Medulla oblongata (tissue), 1 donor: ENCODE measurements around the gene KCNE1.
"Not testable (repeated sequence)": the region's sequence is repeated elsewhere in the genome, so short reads cannot be mapped to it uniquely, and the experiment has no call there.

Experiments
- DNase-seq: peaks from one replicate; pipeline ENCODE4 v3.0.0-alpha.2; 2015; ENCODE audit errors: extremely low spot score

The KCNE1 gene

GRCh38 chr21:34511181-34511580 lies 829 bp downstream of the KCNE1 start:
- DNase-seq = no peak

GRCh38 chr21:34510148-34511142 lies 1.6 kb downstream of the KCNE1 start:
- DNase-seq = peak; percentile 69

- no peak for DNase-seq
Observed at GRCh38 chr21:34509151-34509550, 2.9 kb downstream of the KCNE1 start.

GRCh38 chr21:34504595-34504994 lies 7.4 kb downstream of the KCNE1 start:
- DNase-seq = no peak

- DNase-seq = no peak
Observed at GRCh38 chr21:34502480-34503106, 9.4 kb downstream of the KCNE1 start.

- no peak for DNase-seq
Observed at GRCh38 chr21:34501716-34502115, 10.3 kb downstream of the KCNE1 start.

GRCh38 chr21:34500191-34500590 lies 11.8 kb downstream of the KCNE1 start:
- no peak for DNase-seq

GRCh38 chr21:34499116-34499515 lies 12.9 kb downstream of the KCNE1 start:
- DNase-seq = no peak

- no peak for DNase-seq
Observed at GRCh38 chr21:34498623-34499022, 13.4 kb downstream of the KCNE1 start.

GRCh38 chr21:34483854-34484253 lies 28.2 kb downstream of the KCNE1 start:
- DNase-seq = not testable (repeated sequence)

- not testable (repeated sequence) for DNase-seq
Observed at GRCh38 chr21:34483435-34483834, 28.6 kb downstream of the KCNE1 start.

- not testable (repeated sequence) for DNase-seq
Observed at GRCh38 chr21:34467333-34467732, 44.7 kb downstream of the KCNE1 start.

GRCh38 chr21:34459426-34459825 lies 52.6 kb downstream of the KCNE1 start:
- not testable (repeated sequence) for DNase-seq

- not testable (repeated sequence) for DNase-seq
Observed at GRCh38 chr21:34458266-34458665, 53.7 kb downstream of the KCNE1 start.

GRCh38 chr21:34456180-34456579 lies 55.8 kb downstream of the KCNE1 start:
- not testable (repeated sequence) for DNase-seq

- DNase-seq = not testable (repeated sequence)
Observed at GRCh38 chr21:34455628-34456027, 56.4 kb downstream of the KCNE1 start.

- not testable (repeated sequence) for DNase-seq
Observed at GRCh38 chr21:34447018-34447417, 65.0 kb downstream of the KCNE1 start.

- not testable (repeated sequence) for DNase-seq
Observed at GRCh38 chr21:34443486-34443885, 68.5 kb downstream of the KCNE1 start.

GRCh38 chr21:34429710-34430109 lies 82.3 kb downstream of the KCNE1 start:
- not testable (repeated sequence) for DNase-seq

- DNase-seq = not testable (repeated sequence)
Observed at GRCh38 chr21:34428441-34428840, 83.6 kb downstream of the KCNE1 start.

GRCh38 chr21:34427339-34427738 lies 84.7 kb downstream of the KCNE1 start:
- DNase-seq = not testable (repeated sequence)

- not testable (repeated sequence) for DNase-seq
Observed at GRCh38 chr21:34423805-34424204, 88.2 kb downstream of the KCNE1 start, which contains the start of gene SMIM34. SMIM34 (minus strand) TSS chr21:34423951; CDS start chr21:34423839, 112 bp downstream.
